Measurements from ENCODE around the gene HSD17B10.

HSD17B10 gene

GRCh38 chrX:53395605-53396298, 38.4 kb downstream of the HSD17B10 start:
- H4K20me1 ChIP-seq (ENCODE audit: low read depth, low read length), result no peaks in the 10 kb centered on the region
- H3K4me2 ChIP-seq (ENCODE audit: low read depth, low read length, poor library complexity, severe bottlenecking), result no peak overlapping the region
- no peak overlapping the region for H3K27ac ChIP-seq (ENCODE audit: low read depth, low read length)
- no peaks in the 10 kb centered on the region for H3K9me2 ChIP-seq (replicated peaks; ENCODE audit: insufficient read depth, low read length)
- no peak for TF ChIP-seq CTCF (IDR thresholded peaks at IDR 0.05; ENCODE audit: insufficient read depth, low read length, poor library complexity, severe bottlenecking)
- no peak for TF ChIP-seq EZH2phosphoT487 (conservative IDR thresholded peaks at IDR 0.05; ENCODE audit: low read length)
- H3K27me3 ChIP-seq (ENCODE audit: low read length), result no peaks in the 10 kb centered on the region
- H3K4me3 ChIP-seq (ENCODE audit: insufficient read depth, low read length, poor library complexity, severe bottlenecking), result no peak overlapping the region
- H3K79me2 ChIP-seq (ENCODE audit: insufficient read depth, low read length), result no peaks in the 10 kb centered on the region
- H3K36me3 ChIP-seq (ENCODE audit: low read length), result peaks cover 2% of the 10 kb centered on the region; the same call in 1 of the 2 replicates
- no peaks in the 10 kb centered on the region for H3K9me3 ChIP-seq (ENCODE audit: insufficient read depth, low read length)
- no peak overlapping the region for H2AFZ ChIP-seq (ENCODE audit: low read depth, low read length, severe bottlenecking)
- no peaks in the 10 kb centered on the region for H3F3A ChIP-seq (ENCODE audit: insufficient read depth)
- H3K9ac ChIP-seq (ENCODE audit: low read length), result no peak overlapping the region

DNA sequence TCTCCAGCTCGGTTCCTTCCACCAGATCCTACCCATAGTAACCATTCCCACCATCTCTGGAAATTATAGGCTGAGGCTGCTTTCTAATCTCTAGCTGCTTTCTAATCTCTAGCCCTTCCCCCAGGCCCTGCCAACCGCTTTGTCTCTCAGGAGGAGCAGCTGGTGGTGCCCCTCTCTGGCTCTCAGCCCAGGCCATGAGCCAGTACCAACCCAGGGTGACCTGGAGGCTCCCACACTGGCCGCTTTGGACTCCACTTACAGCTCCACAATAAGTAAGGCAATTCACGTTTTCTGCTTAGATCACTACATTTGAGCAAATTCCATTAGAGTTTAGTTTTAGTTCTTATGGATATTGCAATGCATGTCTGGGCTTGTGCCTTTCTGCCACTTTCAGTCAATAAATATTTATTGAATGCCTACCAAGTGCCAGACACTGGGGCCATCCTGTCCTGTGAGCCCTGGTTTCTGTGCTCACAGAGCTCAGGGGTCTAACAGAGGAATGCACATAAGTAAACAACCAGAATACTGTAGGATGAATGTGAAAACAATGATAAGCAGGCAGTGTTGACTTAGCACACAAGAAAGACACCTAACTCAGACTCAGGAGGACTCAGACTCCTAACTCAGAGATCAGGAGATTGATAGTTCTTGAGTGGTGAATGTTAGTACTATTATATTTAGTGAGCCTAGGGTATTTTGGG, 50.6 kb downstream of the HSD17B10 start:
- Histone ChIP-seq H3K9me3 (ENCODE audit: insufficient read depth, low read length) (no peaks in the 10 kb centered on the region), H3F3A (ENCODE audit: insufficient read depth) (no peaks in the 10 kb centered on the region), H2AFZ (ENCODE audit: low read depth, low read length, severe bottlenecking) (no peak overlapping the region), H3K27ac (ENCODE audit: low read depth, low read length) (no peak overlapping the region), H4K20me1 (ENCODE audit: low read depth, low read length) (no peaks in the 10 kb centered on the region), H3K79me2 (ENCODE audit: insufficient read depth, low read length) (no peaks in the 10 kb centered on the region), H3K9ac (ENCODE audit: low read length) (no peak overlapping the region), H3K4me2 (ENCODE audit: low read depth, low read length, poor library complexity, severe bottlenecking) (no peak overlapping the region), H3K36me3 (ENCODE audit: low read length) (no peaks in the 10 kb centered on the region), H3K4me3 (ENCODE audit: insufficient read depth, low read length, poor library complexity, severe bottlenecking) (no peak overlapping the region), H3K27me3 (ENCODE audit: low read length) (no peaks in the 10 kb centered on the region), H3K9me2 (replicated peaks; ENCODE audit: insufficient read depth, low read length) (no peaks in the 10 kb centered on the region)
- TF ChIP-seq EZH2phosphoT487 (conservative IDR thresholded peaks at IDR 0.05; ENCODE audit: low read length) (no peak), CTCF (IDR thresholded peaks at IDR 0.05; ENCODE audit: insufficient read depth, low read length, poor library complexity, severe bottlenecking) (no peak)

All from SU-DHL-6 (cell line).